Measurements from ENCODE around the gene C1orf74.
A peak's percentile ranks its signal among the peaks of the same experiment; 100 is the strongest.

Gene C1orf74

GRCh38 chr1:209825591-209826434 lies 41.5 kb upstream of the C1orf74 start:
- no peak overlapping the region for H3K4me3 ChIP-seq (ENCODE audit: low read depth, low read length)
- no peak for DNase-seq (ENCODE audit: low read depth)
- no peak for TF ChIP-seq MAX (IDR thresholded peaks at IDR 0.05; ENCODE audit: low read depth, low read length)
- TF ChIP-seq POLR2A (IDR thresholded peaks at IDR 0.05; ENCODE audit: extremely low read depth, insufficient read length), result no peak
- TF ChIP-seq MYC (IDR thresholded peaks at IDR 0.05; ENCODE audit: low read depth, low read length), result no peak
- TF ChIP-seq, protein P1, sequence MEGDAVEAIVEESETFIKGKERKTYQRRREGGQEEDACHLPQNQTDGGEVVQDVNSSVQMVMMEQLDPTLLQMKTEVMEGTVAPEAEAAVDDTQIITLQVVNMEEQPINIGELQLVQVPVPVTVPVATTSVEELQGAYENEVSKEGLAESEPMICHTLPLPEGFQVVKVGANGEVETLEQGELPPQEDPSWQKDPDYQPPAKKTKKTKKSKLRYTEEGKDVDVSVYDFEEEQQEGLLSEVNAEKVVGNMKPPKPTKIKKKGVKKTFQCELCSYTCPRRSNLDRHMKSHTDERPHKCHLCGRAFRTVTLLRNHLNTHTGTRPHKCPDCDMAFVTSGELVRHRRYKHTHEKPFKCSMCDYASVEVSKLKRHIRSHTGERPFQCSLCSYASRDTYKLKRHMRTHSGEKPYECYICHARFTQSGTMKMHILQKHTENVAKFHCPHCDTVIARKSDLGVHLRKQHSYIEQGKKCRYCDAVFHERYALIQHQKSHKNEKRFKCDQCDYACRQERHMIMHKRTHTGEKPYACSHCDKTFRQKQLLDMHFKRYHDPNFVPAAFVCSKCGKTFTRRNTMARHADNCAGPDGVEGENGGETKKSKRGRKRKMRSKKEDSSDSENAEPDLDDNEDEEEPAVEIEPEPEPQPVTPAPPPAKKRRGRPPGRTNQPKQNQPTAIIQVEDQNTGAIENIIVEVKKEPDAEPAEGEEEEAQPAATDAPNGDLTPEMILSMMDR (IDR thresholded peaks at IDR 0.05; ENCODE audit: low read depth, low read length), result no peak

DNA sequence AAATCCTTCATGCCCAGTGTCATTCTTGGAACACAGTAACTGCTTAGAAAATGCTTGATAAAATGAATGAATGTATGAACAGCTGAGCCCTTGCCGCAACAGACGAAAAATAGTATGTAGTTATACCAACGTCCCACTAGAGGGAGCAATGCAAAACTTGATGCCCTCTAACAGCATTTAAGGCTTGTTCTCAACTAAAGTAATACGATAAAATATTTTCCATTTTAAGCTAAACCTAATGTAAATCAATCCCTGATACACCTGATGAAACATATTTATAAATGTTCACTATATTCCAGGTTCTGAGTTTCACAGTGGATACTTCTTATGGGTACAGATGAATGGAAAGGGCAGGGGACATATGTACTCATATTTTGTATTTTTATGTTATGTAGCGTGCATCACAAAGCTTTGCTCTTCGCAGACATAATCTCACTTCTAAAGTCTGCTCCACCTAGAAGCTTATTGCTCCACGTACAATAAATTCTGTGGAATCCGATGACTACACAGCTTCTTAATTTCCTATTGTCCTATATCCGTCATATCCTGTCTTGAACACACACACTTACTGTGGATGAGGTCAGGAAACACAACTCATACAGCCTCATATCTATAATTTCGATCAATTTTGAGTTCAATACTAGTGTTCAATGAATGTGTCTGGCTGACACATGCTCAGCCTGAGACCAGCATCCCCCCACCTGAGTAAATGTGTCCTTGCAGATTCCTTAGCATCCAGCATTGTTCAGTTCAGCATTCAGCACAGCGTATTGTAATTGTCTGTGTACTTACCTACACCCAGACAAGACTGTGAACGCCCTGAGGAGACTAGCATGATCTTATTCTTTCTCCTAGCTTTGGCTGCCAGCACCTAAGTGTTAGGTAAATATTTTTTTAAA lies 39.0 kb upstream of the C1orf74 start:
- TF ChIP-seq MYC (IDR thresholded peaks at IDR 0.05; ENCODE audit: low read depth, low read length) (no peak), POLR2A (IDR thresholded peaks at IDR 0.05; ENCODE audit: extremely low read depth, insufficient read length) (no peak), MAX (IDR thresholded peaks at IDR 0.05; ENCODE audit: low read depth, low read length) (no peak)
- TF ChIP-seq, protein P1 (IDR thresholded peaks at IDR 0.05; ENCODE audit: low read depth, low read length), result peak; percentile 61
- no peak overlapping the region for H3K4me3 ChIP-seq (ENCODE audit: low read depth, low read length)
- peak; percentile 72 for DNase-seq (ENCODE audit: low read depth)

DNA sequence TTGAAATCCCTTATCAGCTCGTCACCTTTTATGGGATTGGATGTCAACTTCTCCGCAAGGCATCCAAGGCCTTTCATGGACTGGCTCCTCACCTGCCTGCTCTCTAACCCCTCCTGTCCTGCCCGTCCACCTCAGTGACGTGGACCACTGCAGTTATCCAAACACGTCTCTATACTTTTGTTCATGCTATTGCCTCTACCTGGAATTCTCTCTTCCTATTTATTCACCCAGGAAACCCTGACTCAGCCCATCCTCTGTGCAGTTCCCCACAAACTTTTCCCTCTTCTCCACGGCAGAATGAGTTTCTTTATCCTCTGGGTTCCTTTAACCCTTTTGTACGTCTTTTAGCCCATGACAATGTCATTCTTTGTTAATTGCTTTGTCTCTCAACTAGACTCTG lies 38.3 kb upstream of the C1orf74 start:
- no peak overlapping the region for H3K4me3 ChIP-seq (ENCODE audit: low read depth, low read length)
- no peak for DNase-seq (ENCODE audit: low read depth)
- no peak for TF ChIP-seq MYC (IDR thresholded peaks at IDR 0.05; ENCODE audit: low read depth, low read length)
- TF ChIP-seq, protein P1 (IDR thresholded peaks at IDR 0.05; ENCODE audit: low read depth, low read length), result no peak
- TF ChIP-seq MAX (IDR thresholded peaks at IDR 0.05; ENCODE audit: low read depth, low read length), result no peak
- no peak for TF ChIP-seq POLR2A (IDR thresholded peaks at IDR 0.05; ENCODE audit: extremely low read depth, insufficient read length)

DNA sequence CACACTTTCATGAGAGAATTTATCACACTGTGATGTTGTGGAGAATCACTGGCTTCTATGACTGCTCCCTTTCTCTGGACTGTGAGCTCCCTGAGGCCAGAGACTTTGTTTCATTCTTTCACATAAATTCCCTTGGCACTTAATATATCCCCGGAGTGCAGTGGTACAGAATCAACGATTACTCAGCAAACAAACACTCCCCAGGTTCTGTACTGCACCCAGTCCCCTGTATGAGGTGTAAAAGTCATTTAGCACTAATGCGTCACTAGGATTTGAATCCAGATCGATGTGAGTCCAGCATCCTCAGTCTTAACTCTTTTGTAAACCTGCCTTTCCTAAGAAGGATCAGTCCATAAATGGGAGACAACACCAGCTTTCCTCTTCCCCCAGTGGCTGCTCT lies 36.6 kb upstream of the C1orf74 start:
- H3K4me3 ChIP-seq (ENCODE audit: low read depth, low read length), result no peak overlapping the region
- TF ChIP-seq, protein P1 (IDR thresholded peaks at IDR 0.05; ENCODE audit: low read depth, low read length), result no peak
- TF ChIP-seq MYC (IDR thresholded peaks at IDR 0.05; ENCODE audit: low read depth, low read length), result no peak
- no peak for TF ChIP-seq MAX (IDR thresholded peaks at IDR 0.05; ENCODE audit: low read depth, low read length)
- TF ChIP-seq POLR2A (IDR thresholded peaks at IDR 0.05; ENCODE audit: extremely low read depth, insufficient read length), result no peak
- DNase-seq (ENCODE audit: low read depth), result no peak

- TF ChIP-seq, protein P1 (IDR thresholded peaks at IDR 0.05; ENCODE audit: low read depth, low read length), result no peak
- TF ChIP-seq POLR2A (IDR thresholded peaks at IDR 0.05; ENCODE audit: extremely low read depth, insufficient read length), result no peak
- no peak for TF ChIP-seq MYC (IDR thresholded peaks at IDR 0.05; ENCODE audit: low read depth, low read length)
- TF ChIP-seq MAX (IDR thresholded peaks at IDR 0.05; ENCODE audit: low read depth, low read length), result no peak
- H3K4me3 ChIP-seq (ENCODE audit: low read depth, low read length), result no peak overlapping the region
- no peak for DNase-seq (ENCODE audit: low read depth)
Measured at GRCh38 chr1:209819058-209819457, 34.7 kb upstream of the C1orf74 start.
